ENCODE results near the gene ORC2. TPM values are rescaled to one million over a fixed set of nuclear protein-coding genes. Genes with fewer than 3 reads are reported as not detected.

The ORC2 gene
- total RNA-seq, 3 donors from 2014 or later, result 29.6 to 51.1 (median 32.2) TPM

DNA sequence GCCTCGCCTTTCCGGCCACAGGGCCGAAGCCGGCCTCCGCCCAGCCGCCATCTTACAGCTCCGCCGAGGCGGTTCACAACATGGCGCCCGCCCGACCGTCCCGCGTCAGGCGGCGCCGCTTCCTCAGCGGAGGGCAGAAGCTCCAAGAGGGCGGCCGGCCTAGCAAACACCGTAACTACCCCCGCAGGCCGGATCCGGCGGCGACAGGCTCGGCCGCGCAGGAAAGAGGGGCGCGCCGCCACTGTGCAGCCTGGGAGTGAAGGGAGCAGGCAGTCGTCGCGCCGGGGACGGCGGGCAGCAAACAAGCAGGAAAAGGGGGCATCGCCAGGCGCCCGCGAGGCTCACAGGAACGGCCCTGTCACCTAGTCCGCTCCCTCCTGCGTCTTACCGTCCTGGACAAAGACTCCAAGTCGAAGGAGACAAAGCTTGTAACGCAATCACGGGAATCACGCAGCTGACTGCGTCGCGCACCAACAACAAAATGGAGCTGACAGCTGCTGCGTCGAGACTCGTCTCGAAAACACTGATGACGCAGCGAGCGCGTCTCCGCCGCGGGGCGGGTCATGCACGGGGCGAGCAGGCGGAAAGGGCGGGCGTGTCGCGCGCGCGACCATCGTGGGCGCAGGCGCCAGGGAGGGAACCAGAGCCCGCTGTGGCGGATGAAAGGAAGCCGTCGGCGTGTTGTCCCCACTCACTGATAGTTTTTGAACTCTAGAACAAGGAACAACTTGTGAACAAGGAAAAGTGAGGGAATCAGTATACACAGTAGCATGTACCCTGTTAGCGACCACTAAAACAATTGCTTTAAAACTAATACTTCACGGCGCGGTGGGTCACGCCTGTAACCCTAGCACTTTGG, 99.1 kb downstream of the ORC2 start, which contains the start of gene CLK1:
Gene CLK1, minus strand, starts transcription at position 483 of the 859 bp plus-strand sequence. CDS start 2,796 bp downstream, outside the sequence.
- TF ChIP-seq, protein P1, sequence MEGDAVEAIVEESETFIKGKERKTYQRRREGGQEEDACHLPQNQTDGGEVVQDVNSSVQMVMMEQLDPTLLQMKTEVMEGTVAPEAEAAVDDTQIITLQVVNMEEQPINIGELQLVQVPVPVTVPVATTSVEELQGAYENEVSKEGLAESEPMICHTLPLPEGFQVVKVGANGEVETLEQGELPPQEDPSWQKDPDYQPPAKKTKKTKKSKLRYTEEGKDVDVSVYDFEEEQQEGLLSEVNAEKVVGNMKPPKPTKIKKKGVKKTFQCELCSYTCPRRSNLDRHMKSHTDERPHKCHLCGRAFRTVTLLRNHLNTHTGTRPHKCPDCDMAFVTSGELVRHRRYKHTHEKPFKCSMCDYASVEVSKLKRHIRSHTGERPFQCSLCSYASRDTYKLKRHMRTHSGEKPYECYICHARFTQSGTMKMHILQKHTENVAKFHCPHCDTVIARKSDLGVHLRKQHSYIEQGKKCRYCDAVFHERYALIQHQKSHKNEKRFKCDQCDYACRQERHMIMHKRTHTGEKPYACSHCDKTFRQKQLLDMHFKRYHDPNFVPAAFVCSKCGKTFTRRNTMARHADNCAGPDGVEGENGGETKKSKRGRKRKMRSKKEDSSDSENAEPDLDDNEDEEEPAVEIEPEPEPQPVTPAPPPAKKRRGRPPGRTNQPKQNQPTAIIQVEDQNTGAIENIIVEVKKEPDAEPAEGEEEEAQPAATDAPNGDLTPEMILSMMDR (IDR thresholded peaks at IDR 0.05), result no peak
- H3K36me3 ChIP-seq (ENCODE audit: low read depth), result no peaks in the 10 kb centered on the region
- H3K4me3 ChIP-seq, result peak within 1 kb of the TSS; percentile 89
- intact Hi-C loops (cut with DNase I, micrococcal nuclease), result no loop called here
- ATAC-seq (peak; percentile 93), DNase-seq (peak; percentile 98)
- H3K9me3 ChIP-seq, result no peaks in the 10 kb centered on the region
- H3K4me1 ChIP-seq (ENCODE audit: low read depth), result peaks cover 6% of the 10 kb centered on the region

DNA sequence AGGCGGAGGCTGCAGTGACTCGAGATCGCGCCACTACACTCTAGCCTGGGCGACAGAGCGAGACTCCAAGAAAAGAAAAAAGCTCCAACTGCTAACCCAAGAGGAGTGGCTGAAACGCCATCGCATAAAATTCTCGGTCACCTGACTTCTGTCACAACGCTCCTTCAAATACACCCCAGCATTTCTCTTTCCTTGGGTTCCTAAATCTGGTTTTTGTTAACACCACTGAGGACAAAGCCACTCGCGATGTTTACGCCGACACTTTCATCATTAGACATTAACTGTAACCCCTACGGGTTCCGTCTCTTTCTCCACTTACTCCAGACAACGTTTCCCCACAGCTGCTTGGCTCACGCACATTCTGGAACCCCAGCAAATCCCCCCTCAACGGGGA, 99.7 kb downstream of the ORC2 start:
- intact Hi-C loops (cut with DNase I, micrococcal nuclease), result no loop called here
- peak overlapping the region; percentile 89 for H3K4me3 ChIP-seq

DNA sequence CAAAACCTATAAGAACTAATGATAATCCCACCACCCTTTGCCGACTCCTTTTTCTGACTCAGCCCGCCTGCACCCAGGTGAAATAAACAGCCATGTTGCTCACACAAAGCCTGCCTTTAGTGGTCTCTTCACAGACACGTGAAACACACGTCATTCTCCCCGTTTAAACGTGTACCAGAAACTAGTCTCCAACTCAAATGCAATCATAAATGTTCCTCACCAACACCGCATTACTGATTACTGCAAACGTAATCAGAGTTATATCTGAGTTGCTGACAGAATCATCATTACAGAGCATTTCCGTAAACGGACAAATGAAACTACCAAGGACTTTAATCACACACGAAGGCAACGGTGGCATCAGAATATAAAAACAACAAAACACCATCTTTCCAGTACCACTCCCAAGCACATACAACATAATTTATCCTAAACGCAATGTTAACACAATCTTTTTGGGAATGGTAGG, 100.9 kb downstream of the ORC2 start:
- intact Hi-C loops (cut with DNase I, micrococcal nuclease), result no loop called here
- Histone ChIP-seq H3K4me3 (peak overlapping the region; percentile 89), H3K36me3 (ENCODE audit: low read depth) (peaks cover 10% of the 10 kb centered on the region), H3K4me1 (ENCODE audit: low read depth) (peaks cover 11% of the 10 kb centered on the region), H3K9me3 (no peaks in the 10 kb centered on the region)
- ATAC-seq (peak; percentile 4), DNase-seq (peak in 2 of 3 donors; percentile 41 to 51)
- TF ChIP-seq, protein P1 (IDR thresholded peaks at IDR 0.05), result no peak

More for the DNA sequence above, 99.7 kb downstream of the ORC2 start:
- ATAC-seq (peak; percentile 14), DNase-seq (peak in 1 of 3 donors; percentile 51)
- Histone ChIP-seq H3K9me3 (no peaks in the 10 kb centered on the region), H3K4me1 (ENCODE audit: low read depth) (peaks cover 6% of the 10 kb centered on the region), H3K36me3 (ENCODE audit: low read depth) (no peaks in the 10 kb centered on the region)
- TF ChIP-seq, protein P1 (IDR thresholded peaks at IDR 0.05), result no peak

DNA sequence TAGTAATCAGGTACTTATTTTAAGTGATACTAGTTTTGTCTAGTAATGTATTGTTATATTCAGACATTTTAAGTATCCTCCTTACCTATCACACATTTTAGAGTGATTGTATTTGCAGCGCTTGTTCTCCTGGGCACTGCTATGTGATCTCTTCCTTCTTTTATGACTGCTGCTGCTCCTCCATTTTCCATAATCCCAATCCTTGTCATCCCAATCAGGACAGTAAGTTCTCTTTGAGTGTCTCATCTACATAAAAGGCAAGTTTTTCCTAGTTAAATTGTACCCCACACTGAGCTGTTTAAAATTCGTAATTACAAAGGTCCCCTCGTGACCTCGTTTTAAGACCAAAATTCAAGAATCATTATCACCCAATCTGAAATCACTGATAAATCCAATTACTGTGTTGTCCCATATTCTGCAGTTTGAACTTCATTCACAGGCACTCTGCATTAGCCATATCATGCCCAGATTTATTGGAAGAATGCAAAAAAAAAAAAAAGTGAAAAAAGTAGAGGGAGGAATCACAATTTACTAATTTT, 101.8 kb downstream of the ORC2 start:
- DNase-seq, result no peak
- Histone ChIP-seq H3K36me3 (ENCODE audit: low read depth) (peaks cover 17% of the 10 kb centered on the region), H3K4me1 (ENCODE audit: low read depth) (peaks cover 11% of the 10 kb centered on the region), H3K9me3 (no peaks in the 10 kb centered on the region), H3K4me3 (no peak overlapping the region)
- TF ChIP-seq, protein P1 (IDR thresholded peaks at IDR 0.05), result no peak
- intact Hi-C loops (cut with DNase I, micrococcal nuclease), result no loop called here
- no peak for ATAC-seq

DNA sequence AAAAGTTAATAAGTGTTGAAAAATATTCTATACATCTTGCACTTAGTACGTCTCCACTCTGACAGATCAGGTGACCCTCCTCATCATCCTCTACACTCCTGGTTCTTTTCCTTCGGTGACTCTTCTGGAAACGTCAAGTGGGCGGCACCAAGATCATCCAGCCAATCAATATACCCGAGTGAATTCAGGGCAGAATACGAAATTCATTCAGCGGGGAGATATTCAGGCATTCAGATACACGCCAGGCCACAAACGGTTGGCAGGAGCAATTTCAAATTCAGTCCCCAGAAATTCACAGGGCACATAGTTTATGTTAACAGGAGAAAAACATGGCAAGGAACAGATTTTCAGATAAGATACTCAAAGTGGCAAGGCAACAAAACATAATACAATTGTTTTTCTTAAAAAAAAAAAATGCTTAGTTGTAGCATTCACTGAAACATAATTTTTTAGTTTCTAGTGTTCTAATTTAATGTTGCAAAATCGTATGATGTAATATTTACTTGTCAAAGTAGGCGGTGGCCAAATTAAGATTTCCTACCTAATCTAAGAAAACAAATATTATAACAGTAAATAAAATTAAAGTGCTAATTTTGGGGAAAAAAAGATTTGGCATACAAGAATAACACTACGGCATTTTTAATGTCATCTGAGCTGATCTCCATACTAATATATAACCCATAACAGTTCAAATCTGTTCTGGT, 103.2 kb downstream of the ORC2 start:
- Histone ChIP-seq H3K36me3 (ENCODE audit: low read depth) (peaks cover 32% of the 10 kb centered on the region), H3K4me1 (ENCODE audit: low read depth) (peaks cover 11% of the 10 kb centered on the region), H3K9me3 (no peaks in the 10 kb centered on the region), H3K4me3 (no peak overlapping the region)
- DNase-seq, result peak in 1 of 3 donors; percentile 27
- ATAC-seq, result no peak
- TF ChIP-seq, protein P1 (IDR thresholded peaks at IDR 0.05), result no peak
- intact Hi-C loops (cut with DNase I, micrococcal nuclease), result no loop called here

Other genes with a start within 250 kb of the ORC2 start
- 100 to 1,000 TPM; 137 to 235 (median 174) TPM for gene BZW1, start 151.8 kb downstream of the ORC2 start, total RNA-seq
- gene CLK1, start 99.0 kb downstream of the ORC2 start, total RNA-seq, result 100 to 1,000 TPM in 1 of 3 donors, 10 to 100 TPM in 2; 62.0 to 138 (median 88.3) TPM
- gene PPIL3, start 74.6 kb downstream of the ORC2 start, total RNA-seq, result 10 to 100 TPM; 25.0 to 30.4 (median 28.0) TPM
- gene NIF3L1, start 74.3 kb downstream of the ORC2 start, total RNA-seq, result 10 to 100 TPM; 19.2 to 28.1 (median 26.7) TPM
- 10 to 100 TPM; 33.2 to 55.6 (median 48.2) TPM for gene HYCC2, start 108.0 kb upstream of the ORC2 start, total RNA-seq
- gene NDUFB3, start 108.3 kb upstream of the ORC2 start, total RNA-seq, result 100 to 1,000 TPM; 100 to 145 (median 134) TPM
- 100 to 1,000 TPM; 161 to 171 (median 166) TPM for gene CFLAR, start 152.5 kb upstream of the ORC2 start, total RNA-seq
- 10 to 100 TPM; 38.6 to 66.1 (median 58.5) TPM for gene CASP10, start 219.5 kb upstream of the ORC2 start, total RNA-seq